Measurements from ENCODE around the gene STRIP2. TPM values are rescaled to one million over a fixed set of nuclear protein-coding genes. Genes with fewer than 3 reads are reported as not detected.

STRIP2 gene
- total RNA-seq, 1 experiment from 2014 or later = 9.9 TPM

GRCh38 chr7:129431911-129432643 is 2.2 kb upstream of the STRIP2 start:
- Histone ChIP-seq H3K4me1 (ENCODE audit: insufficient read depth, low read length) (0 out of 2 replicates have a peak, but pooled peaks cover 4% of the 10 kb centered on the region), H2BK120ac (ENCODE audit: low read depth, low read length, poor library complexity, severe bottlenecking) (no peak overlapping the region), H3K27me3 (ENCODE audit: insufficient read depth, low read length) (no peaks in the 10 kb centered on the region; the same call in 1 of the 2 replicates), H3K56ac (ENCODE audit: insufficient read length, low read depth, low read length) (no peak overlapping the region), H3T11ph (ENCODE audit: low read length) (no peak overlapping the region), H3K4ac (ENCODE audit: low read depth, low read length) (no peak overlapping the region), H3K23ac (ENCODE audit: insufficient read length, low read depth, low read length) (no peak overlapping the region), H4K91ac (ENCODE audit: insufficient read length, low read depth, low read length) (no peak overlapping the region), H2BK15ac (ENCODE audit: low read depth, low read length) (no peak overlapping the region), H4K5ac (ENCODE audit: insufficient read length, low read depth, low read length) (no peak overlapping the region), H3K9ac (ENCODE audit: extremely low read depth, insufficient read length, low read length) (no peak overlapping the region), H3K4me2 (ENCODE audit: insufficient read depth, insufficient read length, low read length) (no peak overlapping the region), H3K9me3 (ENCODE audit: control insufficient read depth, low read depth, low read length) (no peaks in the 10 kb centered on the region), H3K14ac (ENCODE audit: insufficient read depth, low read length) (no peak overlapping the region), H3K23me2 (ENCODE audit: insufficient read length, low read depth, low read length, poor library complexity, severe bottlenecking) (peaks cover 17% of the 10 kb centered on the region), H2AK5ac (ENCODE audit: insufficient read length, low read length) (no peak overlapping the region), H2BK20ac (ENCODE audit: low read depth, low read length, poor library complexity, severe bottlenecking) (no peak overlapping the region), H2AFZ (ENCODE audit: low read length) (no peak overlapping the region), H3K27ac (ENCODE audit: insufficient read length, low read depth, low read length) (no peak overlapping the region), H2BK12ac (ENCODE audit: insufficient read length, low read depth, low read length) (no peak overlapping the region), H3K18ac (ENCODE audit: insufficient read length, low read depth, low read length) (no peak overlapping the region), H4K20me1 (ENCODE audit: control insufficient read depth, insufficient read depth, insufficient read length) (no peaks in the 10 kb centered on the region), H4K8ac (replicated peaks; ENCODE audit: insufficient read length, low read depth, low read length) (no peak overlapping the region), H2BK5ac (ENCODE audit: insufficient read length, low read length) (no peak overlapping the region), H3K79me1 (ENCODE audit: insufficient read depth, low read depth, low read length, poor library complexity, severe bottlenecking) (no peaks in the 10 kb centered on the region), H3K79me2 (ENCODE audit: insufficient read depth, low read length) (no peaks in the 10 kb centered on the region)
- Mint-ChIP-seq H3K27ac (no peak overlapping the region), H3K9me3 (no peaks in the 10 kb centered on the region), H3K36me3 (ENCODE audit: insufficient read depth in 1 of 3, low read depth in 3 of 3) (peaks cover 0 to 6% (median 0%) of the 10 kb centered on the region in 3 experiments; a peak in 2 of 7 replicates), H3K4me1 (peaks cover 25 to 26% of the 10 kb centered on the region in 2 experiments), H3K27me3 (ENCODE audit: low read depth) (peaks cover 32% of the 10 kb centered on the region), H3K4me3 (no peak overlapping the region)
- no peak for DNase-seq
- no peak for TF ChIP-seq CTCF (conservative IDR thresholded peaks at IDR 0.05)
- no CpG with 5 or more reads among the region's 8 CpGs for WGBS (ENCODE audit: extremely low coverage, insufficient read length, low lambda C conversion rate)
